ENCODE data around the gene RALGAPA2.

Gene RALGAPA2

GRCh38 chr20:20393207-20394120, 319.0 kb downstream of the RALGAPA2 start:
- no peak for DNase-seq

DNA sequence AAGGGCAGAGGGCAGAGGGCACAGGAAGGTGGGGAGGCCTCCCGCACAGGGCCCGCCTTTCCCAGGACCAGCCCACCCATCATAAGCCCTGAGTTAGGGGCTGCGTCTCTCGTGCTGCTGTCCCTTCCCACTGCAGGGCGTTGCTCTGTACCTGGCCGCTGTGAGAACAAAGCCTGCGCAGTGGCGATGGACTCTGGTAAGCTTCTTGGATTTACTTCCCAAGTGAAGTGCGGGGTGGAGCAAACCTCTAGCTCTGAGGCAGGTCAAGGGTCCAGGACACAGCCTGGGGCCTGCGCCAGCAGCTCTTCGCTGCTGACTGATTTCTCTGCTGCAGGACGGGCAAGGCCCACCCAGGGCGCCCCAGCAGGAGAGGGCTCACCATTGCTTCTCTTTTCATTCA, 320.7 kb downstream of the RALGAPA2 start:
- DNase-seq = no peak

DNA sequence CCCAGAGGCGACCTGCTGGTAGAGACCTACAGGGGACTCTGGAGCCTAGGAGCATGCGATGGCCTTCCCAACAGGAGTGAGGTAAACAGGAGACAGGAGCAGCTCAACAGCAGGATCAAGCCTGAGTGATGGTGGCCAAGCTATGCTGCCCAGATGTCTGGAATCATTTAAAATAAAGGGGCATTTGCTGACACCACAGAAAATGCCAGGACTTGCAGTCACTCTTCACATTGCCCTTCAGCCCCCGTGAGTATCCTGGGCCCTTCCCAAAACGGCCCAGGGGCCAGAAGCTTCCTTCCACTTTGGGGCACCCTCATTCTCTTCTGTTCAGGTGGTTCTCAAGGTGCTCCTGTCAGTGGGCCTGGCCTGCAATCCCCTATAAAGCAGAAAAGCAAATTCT, 321.3 kb downstream of the RALGAPA2 start:
- DNase-seq = no peak

- no peak for DNase-seq
Measured at GRCh38 chr20:20390393-20390792, 322.1 kb downstream of the RALGAPA2 start.

DNA sequence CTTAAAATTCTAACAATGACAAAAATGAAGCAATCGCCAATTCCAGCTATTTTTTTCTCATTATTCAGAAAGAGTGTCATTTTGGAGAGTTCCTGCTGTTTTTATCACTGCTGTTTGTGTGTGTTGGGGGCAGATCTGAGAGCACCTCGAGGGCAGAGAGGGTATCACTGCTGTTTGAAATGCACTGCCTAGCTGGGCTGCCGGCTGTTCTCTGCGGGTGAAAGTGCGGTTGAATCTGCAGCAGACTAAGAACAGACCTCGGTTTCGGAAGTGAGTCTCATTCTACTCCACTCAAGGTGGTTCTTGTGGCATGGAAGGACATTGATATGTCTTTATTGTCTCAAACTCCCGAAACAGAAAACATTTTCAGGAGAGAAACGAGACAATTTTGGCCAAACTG, 326.3 kb downstream of the RALGAPA2 start:
- no peak for DNase-seq

GRCh38 chr20:20375862-20376261, 336.6 kb downstream of the RALGAPA2 start:
- DNase-seq = no peak

- no peak for DNase-seq
Measured at GRCh38 chr20:20373091-20373571, 339.3 kb downstream of the RALGAPA2 start.

DNA sequence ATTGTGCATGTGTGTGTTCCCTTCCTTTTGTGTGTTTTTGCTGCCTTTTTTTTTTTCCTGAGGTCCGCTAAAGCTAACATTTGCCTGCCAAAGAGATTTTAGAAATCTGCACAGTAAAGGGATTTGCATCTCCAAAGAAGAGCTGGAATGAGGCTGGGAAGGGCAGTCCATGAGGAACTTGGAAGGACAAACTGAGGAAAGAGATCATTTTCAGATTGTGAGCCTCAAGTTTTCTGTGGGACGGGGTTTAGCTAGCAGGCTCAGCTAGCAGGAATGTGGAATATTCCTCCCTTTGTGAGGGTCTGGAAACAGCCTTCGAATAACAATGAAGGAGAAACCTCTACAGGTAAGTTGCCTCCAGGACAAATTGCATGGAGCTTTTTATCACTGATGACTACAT, 340.8 kb downstream of the RALGAPA2 start:
- no peak for DNase-seq

- no peak for DNase-seq
Measured at GRCh38 chr20:20371083-20371482, 341.4 kb downstream of the RALGAPA2 start.

DNA sequence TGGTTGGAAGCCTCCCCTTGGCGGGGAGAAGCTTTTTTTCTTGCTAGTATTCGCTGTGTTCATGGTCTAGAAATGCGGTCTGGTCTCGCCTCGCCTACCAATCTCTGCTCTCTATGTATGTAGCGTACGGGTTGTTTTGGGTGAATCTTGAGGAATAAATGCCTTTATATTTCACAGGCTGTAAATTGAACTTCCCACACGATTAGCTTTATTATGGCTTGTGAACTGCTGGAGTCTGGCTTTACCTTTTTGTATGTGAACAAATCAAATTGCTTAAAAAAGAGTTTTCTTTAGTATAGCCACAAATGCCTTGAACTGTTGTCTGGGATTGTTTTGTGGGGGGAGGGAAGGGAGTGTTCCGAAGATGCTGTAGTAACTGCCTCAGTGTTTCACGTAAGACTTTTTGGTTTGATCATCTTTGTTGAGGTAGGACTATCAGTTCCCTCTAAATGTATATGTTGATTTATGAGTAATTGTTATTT, 342.3 kb downstream of the RALGAPA2 start:
- no peak for DNase-seq

GRCh38 chr20:20369250-20370093, 343.0 kb downstream of the RALGAPA2 start:
- DNase-seq = peak; percentile 61

- DNase-seq = peak; percentile 65
Measured at GRCh38 chr20:20368418-20369249, 343.8 kb downstream of the RALGAPA2 start.

DNA sequence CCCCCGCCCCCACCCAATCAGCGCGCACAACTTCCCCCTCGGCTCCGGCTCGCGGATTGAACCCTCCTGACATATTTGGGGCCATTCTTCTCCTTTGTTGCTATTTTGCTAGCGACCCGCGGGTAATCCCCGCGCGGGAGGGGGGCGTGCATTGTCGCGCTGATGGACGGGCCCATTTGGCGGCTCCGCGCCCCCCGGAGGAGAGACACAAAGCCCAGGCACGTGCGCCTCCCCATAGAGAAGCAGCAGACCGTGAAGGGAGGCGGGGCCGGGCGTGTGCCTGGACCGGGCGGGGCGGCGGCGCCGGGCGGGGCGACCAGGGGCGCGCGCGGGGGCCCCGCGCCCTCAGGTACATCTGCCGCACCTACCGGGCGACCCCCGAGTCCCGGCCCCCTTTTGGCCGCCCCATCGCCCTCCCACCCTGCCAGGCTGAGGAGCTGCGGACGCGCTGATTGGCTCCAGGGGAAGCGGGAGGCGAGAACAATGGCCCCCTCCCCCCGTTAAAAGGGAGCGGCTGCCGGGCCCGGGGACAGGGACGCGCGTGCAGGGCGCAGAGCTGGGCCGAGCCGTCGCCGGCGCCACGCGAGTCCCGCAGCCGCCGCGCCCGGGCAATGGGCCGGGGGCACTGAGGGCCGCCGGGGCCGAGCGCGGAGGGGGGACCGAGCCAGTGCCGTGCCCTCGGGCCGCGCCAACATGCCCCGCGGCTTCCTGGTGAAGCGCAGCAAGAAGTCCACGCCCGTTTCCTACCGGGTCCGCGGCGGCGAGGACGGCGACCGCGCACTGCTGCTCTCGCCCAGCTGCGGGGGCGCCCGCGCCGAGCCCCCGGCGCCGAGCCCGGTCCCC, 344.6 kb downstream of the RALGAPA2 start, which contains the start of gene INSM1:
INSM1 (plus strand) TSS at position 530 of the 843 bp plus-strand sequence; CDS start at position 694, 164 bp downstream.
- DNase-seq = no peak

DNA sequence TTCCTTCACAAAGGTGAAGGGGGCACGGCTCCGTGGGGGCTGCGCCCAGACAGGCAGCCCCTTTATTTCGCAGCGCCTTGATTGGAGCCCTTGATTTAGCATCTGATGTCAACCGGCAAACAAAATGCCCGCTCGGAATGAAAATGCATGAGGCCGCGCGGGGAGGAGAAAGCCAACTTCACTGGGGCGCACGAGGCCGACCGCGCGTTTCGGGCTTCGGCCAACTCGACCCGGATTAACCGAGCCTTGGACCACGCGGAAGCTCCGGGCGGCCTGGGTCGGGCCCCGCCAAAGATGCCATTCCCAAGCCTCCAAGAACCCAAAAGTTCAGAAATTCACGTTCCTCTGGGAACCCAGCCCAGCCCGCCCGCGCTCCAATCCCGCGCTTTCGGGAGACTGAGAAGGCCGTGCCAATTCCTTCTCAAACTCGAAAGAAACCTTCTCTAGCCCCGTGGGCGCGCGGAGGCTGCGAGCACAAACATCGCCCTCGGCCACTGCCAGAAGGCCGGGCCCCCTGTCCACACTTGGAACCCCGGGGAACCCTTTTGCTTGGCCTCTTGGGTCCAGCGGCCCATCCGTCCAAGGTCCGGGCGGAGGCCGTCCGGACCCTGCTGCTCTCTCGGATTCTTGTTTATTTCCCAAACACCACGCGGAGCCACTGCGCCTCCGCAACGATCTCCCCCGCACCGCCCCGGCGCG, 345.4 kb downstream of the RALGAPA2 start:
- DNase-seq = no peak

GRCh38 chr20:20366551-20366875, 345.9 kb downstream of the RALGAPA2 start:
- no peak for DNase-seq

DNA sequence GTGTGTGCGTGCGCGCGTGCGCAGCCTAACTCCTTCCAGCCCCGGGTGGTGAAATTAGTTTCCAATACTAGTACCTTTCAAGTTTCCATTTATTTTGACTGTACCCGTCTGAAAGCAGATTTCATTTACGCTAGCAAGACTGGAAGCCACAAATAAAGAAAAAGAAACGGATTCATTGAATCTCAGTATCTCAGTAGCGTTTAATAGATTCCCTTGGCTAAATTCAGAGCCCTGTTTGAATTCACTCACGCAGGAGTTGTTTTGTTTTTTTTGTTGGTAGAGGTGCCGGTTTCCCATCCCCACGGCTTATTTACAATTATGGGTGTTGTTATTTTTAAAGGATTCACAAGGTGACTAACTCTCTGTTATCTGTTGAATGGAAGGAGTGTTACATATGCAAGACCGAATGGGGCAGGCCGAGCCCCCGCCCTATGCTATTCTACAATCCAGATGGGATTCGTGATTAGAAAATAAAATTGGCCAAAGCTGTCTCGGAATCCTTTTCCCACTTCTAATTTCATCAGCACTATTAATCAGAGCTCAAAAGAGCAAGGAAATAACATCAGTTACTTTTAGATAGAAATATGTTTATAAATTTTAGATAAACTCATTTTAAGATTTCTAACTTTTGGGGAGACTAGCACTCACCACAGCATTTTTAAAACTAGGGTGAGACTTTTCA, 346.8 kb downstream of the RALGAPA2 start:
- no peak for DNase-seq

DNA sequence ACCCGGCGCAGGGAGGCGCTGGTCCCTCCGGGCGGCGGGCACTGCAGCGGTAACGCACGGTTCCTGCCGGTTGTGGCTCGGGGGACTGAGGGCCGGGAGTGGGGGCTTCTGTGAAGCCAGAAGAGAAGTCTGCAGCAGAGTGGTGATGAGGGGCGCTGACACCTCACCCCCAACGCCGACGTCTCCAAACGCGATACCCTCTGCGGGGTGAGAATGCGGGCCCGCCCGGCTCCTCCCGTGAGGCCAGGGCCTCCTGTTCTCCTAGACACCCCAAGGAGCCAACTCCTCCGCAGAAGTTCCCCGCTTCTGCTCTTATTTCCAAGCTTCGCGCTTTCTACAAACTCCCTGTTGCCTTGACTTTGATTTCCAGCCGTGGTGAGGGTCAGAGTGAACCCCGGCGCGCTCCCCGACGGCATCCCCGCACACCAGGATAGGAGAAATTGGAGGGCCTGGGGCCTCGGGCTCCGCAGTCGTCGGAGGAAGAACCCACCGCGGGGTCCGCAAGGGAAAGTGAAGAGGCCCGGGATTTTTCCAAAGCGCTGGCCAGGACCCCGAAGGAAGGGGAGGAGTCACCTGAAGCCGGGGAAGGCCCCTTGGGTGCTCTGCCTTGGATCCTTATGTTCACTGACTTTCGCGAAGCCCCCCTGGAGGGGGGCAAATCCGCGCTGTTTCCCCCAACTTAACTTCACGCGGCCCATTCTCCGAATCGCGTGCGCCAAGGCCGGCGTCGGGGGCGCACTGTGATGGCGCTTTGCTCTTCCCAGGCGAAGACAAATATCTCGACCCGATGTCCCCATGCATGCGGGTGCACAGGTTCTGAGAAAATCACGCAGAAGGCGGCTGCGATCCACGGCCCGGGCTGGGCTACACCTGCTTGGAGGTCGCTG, 347.6 kb downstream of the RALGAPA2 start:
- no peak for DNase-seq

GRCh38 chr20:20363799-20364592, 348.4 kb downstream of the RALGAPA2 start:
- DNase-seq = peak; percentile 61

DNA sequence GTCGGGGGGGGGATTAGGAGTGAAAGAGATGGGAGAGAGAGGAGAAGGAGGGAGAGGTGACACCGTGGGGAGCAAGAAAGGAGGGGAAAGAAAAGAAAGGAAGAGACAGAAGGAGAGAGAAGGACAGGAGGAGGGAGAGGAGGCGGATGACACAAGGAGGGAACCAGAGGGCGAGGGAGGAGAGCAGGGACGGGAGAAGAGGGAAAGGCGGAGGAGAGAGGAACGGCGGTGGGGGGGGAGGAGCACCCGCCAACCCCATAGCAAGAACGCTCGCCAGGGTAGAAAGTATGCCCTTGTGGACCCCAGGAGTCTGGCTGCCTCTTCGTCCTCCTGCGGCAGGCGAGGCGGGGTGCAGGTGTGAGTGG, 349.0 kb downstream of the RALGAPA2 start:
- no peak for DNase-seq

All from activated CD8-positive, alpha-beta memory T cell treated with anti-CD3 and anti-CD28 coated beads for 24 hours (primary cell).